CD8-positive, alpha-beta memory T cell (primary cell): ENCODE results near the gene CLPSL1. TPM values are rescaled to one million over a fixed set of nuclear protein-coding genes. Genes with fewer than 3 reads are reported as not detected.

Source experiments
- CTCF ChIA-PET: fragments of 350-600 bp; sonication (Branson Sonifier 250); formaldehyde crosslinking; loops from one replicate; lab custom pipeline; 2021; ENCODE audit warnings: antibody characterized with exemption; lab: Charles Lee
- POLR2A ChIA-PET: fragments of 350-600 bp; sonication (Branson Sonifier 250); formaldehyde crosslinking; loops from one replicate; lab custom pipeline; 2021; ENCODE audit warnings: antibody characterized with exemption; lab: Charles Lee
- DNase-seq, 5 donors: peaks; one replicate each; pipeline versions ENCODE4 v3.0.0 to v3.0.0-alpha.2; 2020 to 2022; ENCODE audit warnings: mixed read lengths in 1 of 5
- H3K27ac ChIP-seq: one replicate; pipeline ENCODE4 v1.7.0; 2013; ENCODE audit warnings: low read depth, mild to moderate bottlenecking, low read length, moderate library complexity
- H3K27me3 ChIP-seq: 2 replicates; pipeline ENCODE4 v1.7.0; 2013; ENCODE audit warnings: low read length, mild to moderate bottlenecking; ENCODE audit not compliant: insufficient read depth, poor library complexity, severe bottlenecking
- H3K36me3 ChIP-seq: 2 replicates; pipeline ENCODE4 v1.7.0; 2013; ENCODE audit warnings: mild to moderate bottlenecking, low read length, moderate library complexity; ENCODE audit not compliant: insufficient read depth
- H3K4me1 ChIP-seq: 2 replicates; pipeline ENCODE4 v1.7.0; 2013; ENCODE audit warnings: mild to moderate bottlenecking, low read length, moderate library complexity; ENCODE audit not compliant: insufficient read depth
- H3K4me3 ChIP-seq: 2 replicates; pipeline ENCODE4 v1.7.0; 2013; ENCODE audit warnings: mild to moderate bottlenecking, low read length
- H3K9me3 ChIP-seq: 2 replicates; pipeline ENCODE4 v1.7.0; 2013; ENCODE audit warnings: mild to moderate bottlenecking, low read length
- H3K27ac Mint-ChIP-seq, 8 donors: one replicate each; pipeline ENCODE4 v1.8.0; 2020 to 2021; ENCODE audit warnings: mixed read lengths in 8 of 8, mild to moderate bottlenecking in 6 of 8, inconsistent platforms in 3 of 8, moderate library complexity in 3 of 8
- H3K27me3 Mint-ChIP-seq, 2 donors: one replicate each; pipeline ENCODE4 v1.8.0; 2020 to 2021; ENCODE audit warnings: mixed read lengths in 2 of 2, mild to moderate bottlenecking in 1 of 2, moderate library complexity in 1 of 2
- H3K36me3 Mint-ChIP-seq, 3 donors: one replicate each; pipeline ENCODE4 v1.8.0; 2020 to 2021; ENCODE audit warnings: mixed read lengths in 3 of 3, inconsistent platforms in 1 of 3, mild to moderate bottlenecking in 1 of 3
- H3K4me1 Mint-ChIP-seq, 3 donors: one replicate each; pipeline ENCODE4 v1.8.0; 2020 to 2021; ENCODE audit warnings: mixed read lengths in 3 of 3, inconsistent platforms in 1 of 3, mild to moderate bottlenecking in 1 of 3
- H3K4me3 Mint-ChIP-seq, 7 donors: one replicate each; pipeline ENCODE4 v1.8.0; 2020 to 2021; ENCODE audit warnings: mixed read lengths in 7 of 7, mild to moderate bottlenecking in 6 of 7, moderate library complexity in 4 of 7, inconsistent platforms in 2 of 7
- H3K9me3 Mint-ChIP-seq, 5 donors: one replicate each; pipeline ENCODE4 v1.8.0; 2020 to 2022; ENCODE audit warnings: mixed read lengths in 5 of 5, mild to moderate bottlenecking in 3 of 5, moderate library complexity in 2 of 5, inconsistent platforms in 1 of 5
- polyA plus RNA-seq: library from polyadenylated mRNA; unstranded; fragments of 300-500 nt; fragmentation: Illumina TruSeq; gene quantifications from one replicate; pipeline ENCODE4 v1.2.3, GENCODE V29; 2021
- total RNA-seq, 2 experiments: library from RNA; stranded (reverse); gene quantifications; one replicate each; pipeline ENCODE4 v1.2.3, GENCODE V29; 2021

The CLPSL1 gene
- total and polyA plus RNA-seq, 3 experiments from 2014 or later, result not detected

DNA sequence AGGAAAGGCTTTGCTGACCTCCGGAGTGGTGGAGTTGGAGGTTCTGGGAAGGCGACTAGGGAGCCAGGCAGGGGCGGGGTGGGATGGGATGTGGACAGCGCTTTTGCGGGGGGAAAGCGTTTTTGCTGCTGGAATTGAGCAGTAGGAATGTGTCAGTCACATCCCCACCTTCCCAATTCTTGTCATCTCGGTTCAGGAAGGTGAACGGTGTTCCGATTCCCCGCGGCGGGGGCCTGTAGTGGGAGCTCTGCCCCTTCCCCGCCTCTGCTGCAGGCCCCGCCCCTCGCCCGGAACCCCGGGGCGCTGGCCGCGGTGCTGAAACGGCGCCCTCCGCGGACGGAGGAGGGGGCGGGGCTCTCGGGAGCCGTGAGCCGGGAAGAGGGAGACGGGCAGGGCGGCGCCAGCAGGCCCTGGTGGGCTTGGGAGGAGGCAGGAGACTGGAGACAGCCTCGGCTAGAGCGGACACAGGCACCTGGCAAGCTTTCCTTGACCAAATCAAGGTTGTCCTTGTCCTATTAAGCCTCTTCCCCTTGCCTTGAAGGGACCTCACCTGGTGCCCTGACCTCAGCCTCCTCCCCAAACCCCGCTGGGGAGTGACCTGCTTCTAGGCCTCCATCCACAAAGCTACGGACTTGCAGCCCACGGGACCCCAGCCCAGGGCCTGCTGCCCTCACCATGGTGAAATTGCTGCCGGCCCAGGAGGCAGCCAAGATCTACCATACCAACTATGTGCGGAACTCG is 24.3 kb downstream of the CLPSL1 start, which contains the start of gene LHFPL5:
TSS of gene LHFPL5 (plus strand) at position 357 of the 741 bp plus-strand sequence. CDS start at position 676, 319 bp downstream.
- peak within 1 kb of the TSS in 3 of 7 donors; percentile 21 to 32 (median 32) for H3K4me3 Mint-ChIP-seq
- DNase-seq, result peak; percentile 12 to 53 (median 34)
- no peak within 1 kb of the TSS for H3K27ac Mint-ChIP-seq
- no peaks in the 10 kb centered on the region for H3K4me1 ChIP-seq
- peaks cover 0 to 2% (median 0%) of the 10 kb centered on the region in 5 donors for H3K9me3 Mint-ChIP-seq
- ChIA-PET POLR2A (no interaction called here), CTCF (no interaction called here)
- no peak within 1 kb of the TSS for H3K4me3 ChIP-seq
- H3K9me3 ChIP-seq, result no peaks in the 10 kb centered on the region
- peaks cover 4 to 10% (median 5%) of the 10 kb centered on the region in 3 donors for H3K4me1 Mint-ChIP-seq
- no peaks in the 10 kb centered on the region for H3K36me3 ChIP-seq
- no peaks in the 10 kb centered on the region for H3K36me3 Mint-ChIP-seq
- H3K27ac ChIP-seq, result no peak within 1 kb of the TSS
- H3K27me3 Mint-ChIP-seq, result peaks cover 15 to 33% of the 10 kb centered on the region in 2 donors
- peaks cover 9% of the 10 kb centered on the region for H3K27me3 ChIP-seq

DNA sequence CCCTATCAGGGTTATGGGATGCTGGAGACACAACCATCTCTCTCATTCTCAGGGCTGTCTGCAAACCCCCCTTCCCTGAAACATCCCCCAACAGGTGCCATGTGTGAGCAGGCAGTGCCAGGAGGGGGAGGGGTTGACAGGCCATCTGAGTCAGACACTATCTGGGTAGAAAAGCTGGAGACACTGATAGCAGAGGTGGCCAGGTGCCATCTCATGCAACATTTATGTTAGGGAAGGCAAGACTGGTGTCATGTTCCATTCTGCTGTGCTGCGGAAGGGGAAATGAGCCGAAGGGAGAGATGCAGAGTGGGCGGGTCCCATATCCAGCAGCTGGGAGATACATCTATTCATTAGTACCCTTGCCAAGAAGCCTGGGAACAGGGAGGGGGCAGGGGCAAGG is 27.9 kb downstream of the CLPSL1 start:
- Mint-ChIP-seq H3K4me3 (no peak overlapping the region), H3K27me3 (peaks cover 15 to 33% of the 10 kb centered on the region in 2 donors), H3K4me1 (peaks cover 8 to 17% (median 14%) of the 10 kb centered on the region in 3 donors), H3K36me3 (no peaks in the 10 kb centered on the region), H3K9me3 (peaks cover 0 to 2% (median 0%) of the 10 kb centered on the region in 5 donors), H3K27ac (no peak overlapping the region)
- no peaks in the 10 kb centered on the region for H3K4me1 ChIP-seq
- no peak for DNase-seq
- H3K27me3 ChIP-seq, result peaks cover 9% of the 10 kb centered on the region
- no peaks in the 10 kb centered on the region for H3K9me3 ChIP-seq
- POLR2A ChIA-PET, result no interaction called here
- H3K27ac ChIP-seq, result no peak overlapping the region
- H3K36me3 ChIP-seq, result no peaks in the 10 kb centered on the region
- no peak overlapping the region for H3K4me3 ChIP-seq
- CTCF ChIA-PET, result no interaction called here

DNA sequence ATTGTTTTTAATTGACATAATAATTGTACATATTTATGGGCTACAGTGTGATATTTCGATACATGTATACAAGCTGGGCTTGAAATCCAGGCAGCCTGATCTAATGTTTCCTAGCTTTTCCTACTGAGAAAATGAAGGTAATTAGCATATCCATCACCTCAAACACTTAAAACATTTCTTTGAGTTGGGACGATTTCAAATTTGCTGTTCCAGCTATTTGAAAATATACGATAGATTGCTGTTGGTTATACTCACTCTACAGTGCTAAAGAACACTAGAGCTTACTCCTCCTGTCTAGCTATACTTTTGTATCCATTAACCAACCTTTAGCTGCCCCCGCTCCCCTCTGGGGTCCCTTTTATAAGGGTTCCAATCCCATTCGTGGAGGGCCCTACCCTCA is 29.0 kb downstream of the CLPSL1 start:
- Histone ChIP-seq H3K27ac (no peak overlapping the region), H3K9me3 (no peaks in the 10 kb centered on the region), H3K27me3 (peaks cover 9% of the 10 kb centered on the region), H3K36me3 (no peaks in the 10 kb centered on the region), H3K4me1 (no peaks in the 10 kb centered on the region), H3K4me3 (no peak overlapping the region)
- no peak overlapping the region for H3K27ac Mint-ChIP-seq
- peaks cover 7 to 14% (median 11%) of the 10 kb centered on the region in 3 donors for H3K4me1 Mint-ChIP-seq
- peaks cover 17 to 31% of the 10 kb centered on the region in 2 donors for H3K27me3 Mint-ChIP-seq
- H3K36me3 Mint-ChIP-seq, result no peaks in the 10 kb centered on the region
- no peak overlapping the region for H3K4me3 Mint-ChIP-seq
- H3K9me3 Mint-ChIP-seq, result peaks cover 0 to 2% (median 0%) of the 10 kb centered on the region in 5 donors
- DNase-seq, result no peak
- CTCF ChIA-PET, result no interaction called here
- POLR2A ChIA-PET, result no interaction called here

DNA sequence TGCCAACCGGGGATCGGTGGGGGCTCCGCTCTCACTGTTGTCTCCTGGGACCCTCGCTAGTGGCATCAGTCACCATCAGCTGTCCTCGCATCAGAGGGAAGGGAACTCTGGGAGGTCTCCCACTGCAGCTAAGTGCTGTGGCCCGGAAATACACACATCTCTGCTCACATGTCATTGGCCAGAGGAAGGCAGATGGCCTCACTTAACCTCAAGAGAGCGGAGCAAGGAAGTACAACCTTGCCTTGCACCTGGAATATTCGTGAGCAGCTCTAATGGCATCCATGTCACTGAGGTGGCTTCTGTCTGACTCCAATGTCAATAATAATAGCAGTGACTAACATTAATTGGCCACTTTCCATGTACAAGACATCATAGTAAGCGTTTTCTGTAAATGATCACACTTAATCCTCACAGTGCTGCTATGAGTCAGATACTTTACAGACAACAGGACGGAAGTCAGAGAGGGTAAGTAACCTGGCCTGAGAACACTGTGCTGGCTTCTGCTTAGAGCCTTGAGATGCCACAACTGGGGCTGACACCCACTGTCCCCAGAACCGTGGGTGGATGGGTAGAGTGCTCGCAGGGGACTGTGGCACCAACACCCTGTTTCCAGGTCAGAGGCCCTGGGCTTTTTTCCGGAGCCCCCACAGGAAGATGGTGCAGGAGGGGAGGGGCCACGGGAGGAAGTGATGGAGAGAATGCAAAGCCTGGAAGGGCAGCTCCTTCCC is 30.3 kb downstream of the CLPSL1 start:
- Mint-ChIP-seq H3K9me3 (peaks cover 0 to 2% (median 0%) of the 10 kb centered on the region in 5 donors), H3K4me1 (peaks cover 4 to 10% (median 7%) of the 10 kb centered on the region in 3 donors), H3K4me3 (peak overlapping the region in 1 of 7 donors; percentile 63), H3K36me3 (no peaks in the 10 kb centered on the region), H3K27me3 (peaks cover 18 to 22% of the 10 kb centered on the region in 2 donors), H3K27ac (peak overlapping the region in 4 of 8 donors; percentile 4 to 96 (median 30))
- Histone ChIP-seq H3K9me3 (no peaks in the 10 kb centered on the region), H3K27ac (no peak overlapping the region), H3K4me1 (no peaks in the 10 kb centered on the region), H3K27me3 (peaks cover 3% of the 10 kb centered on the region), H3K36me3 (no peaks in the 10 kb centered on the region), H3K4me3 (no peak overlapping the region)
- DNase-seq, result no peak
- POLR2A ChIA-PET, result no interaction called here
- CTCF ChIA-PET, result no interaction called here

DNA sequence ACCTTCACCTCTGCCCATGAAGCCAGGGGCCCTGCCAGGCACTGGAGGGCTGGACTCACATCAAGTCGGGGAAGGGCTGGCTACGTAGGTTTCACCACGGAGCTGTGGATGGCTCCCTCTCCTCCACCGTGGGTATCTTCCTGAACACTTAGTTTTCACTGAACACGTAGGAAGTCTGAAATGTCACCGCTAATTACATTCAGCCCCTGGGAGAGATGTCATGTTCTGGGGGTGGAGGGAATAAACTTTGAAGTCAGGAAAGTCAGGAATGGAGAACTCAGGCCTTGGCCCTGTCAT is 30.8 kb downstream of the CLPSL1 start:
- Histone ChIP-seq H3K36me3 (no peaks in the 10 kb centered on the region), H3K4me3 (no peak overlapping the region), H3K9me3 (no peaks in the 10 kb centered on the region), H3K27ac (no peak overlapping the region), H3K4me1 (no peaks in the 10 kb centered on the region), H3K27me3 (peaks cover 3% of the 10 kb centered on the region)
- Mint-ChIP-seq H3K27me3 (peaks cover 17% of the 10 kb centered on the region in 2 donors), H3K4me3 (no peak overlapping the region), H3K9me3 (peaks cover 0 to 3% (median 2%) of the 10 kb centered on the region in 5 donors), H3K4me1 (peaks cover 4 to 10% (median 7%) of the 10 kb centered on the region in 3 donors), H3K36me3 (no peaks in the 10 kb centered on the region), H3K27ac (no peak overlapping the region)
- no peak for DNase-seq
- ChIA-PET CTCF (no interaction called here), POLR2A (no interaction called here)

DNA sequence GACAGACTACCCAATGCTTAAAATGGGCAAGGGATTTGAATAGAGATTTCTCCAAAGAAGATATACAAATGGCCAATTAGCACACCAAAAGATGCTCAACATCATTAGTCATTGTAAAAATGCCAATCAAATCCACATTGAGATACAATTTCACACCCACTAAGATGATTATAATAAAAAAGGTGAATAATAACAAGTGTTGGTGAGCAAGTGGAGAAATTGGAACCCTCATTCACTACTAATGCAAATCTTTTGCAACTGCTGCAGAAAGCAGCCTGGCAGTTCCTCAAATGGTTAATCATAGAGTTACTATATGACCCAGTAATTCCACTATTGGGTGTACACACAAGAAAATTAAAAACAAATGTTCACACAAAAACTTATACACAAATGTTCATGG is 36.7 kb downstream of the CLPSL1 start:
- ChIA-PET POLR2A (no interaction called here), CTCF (no interaction called here)
- Mint-ChIP-seq H3K27ac (no peak overlapping the region), H3K4me3 (no peak overlapping the region), H3K4me1 (no peaks in the 10 kb centered on the region), H3K27me3 (peaks cover 5 to 14% of the 10 kb centered on the region in 2 donors), H3K9me3 (peaks cover 3 to 9% (median 8%) of the 10 kb centered on the region in 5 donors), H3K36me3 (no peaks in the 10 kb centered on the region)
- no peak overlapping the region for H3K27ac ChIP-seq
- H3K4me1 ChIP-seq, result no peaks in the 10 kb centered on the region
- H3K9me3 ChIP-seq, result no peaks in the 10 kb centered on the region
- no peaks in the 10 kb centered on the region for H3K36me3 ChIP-seq
- H3K27me3 ChIP-seq, result no peaks in the 10 kb centered on the region
- no peak for DNase-seq
- H3K4me3 ChIP-seq, result no peak overlapping the region

DNA sequence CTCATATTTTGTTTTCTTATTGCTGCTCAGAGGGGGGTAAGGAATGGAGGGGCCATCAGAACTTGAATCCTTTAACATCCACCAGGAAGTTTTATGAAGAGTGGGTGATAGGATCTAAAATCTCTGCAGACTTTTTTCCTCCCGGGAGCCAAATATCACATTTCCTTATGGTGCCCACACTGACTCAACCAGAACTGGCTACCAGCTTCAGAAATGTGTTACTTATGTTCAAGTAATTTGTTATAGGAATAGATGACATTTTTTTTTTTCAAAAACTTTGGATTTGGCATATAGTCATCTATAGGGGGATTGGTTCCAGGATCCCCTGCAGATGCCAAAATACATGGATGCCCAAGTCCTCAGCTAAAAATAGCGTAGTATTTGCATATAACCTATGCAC is 42.8 kb downstream of the CLPSL1 start:
- H3K36me3 Mint-ChIP-seq, result no peaks in the 10 kb centered on the region
- no peak overlapping the region for H3K4me3 ChIP-seq
- no peaks in the 10 kb centered on the region for H3K9me3 ChIP-seq
- no peaks in the 10 kb centered on the region for H3K9me3 Mint-ChIP-seq
- no peaks in the 10 kb centered on the region for H3K4me1 Mint-ChIP-seq
- peaks cover 6 to 13% of the 10 kb centered on the region in 2 donors for H3K27me3 Mint-ChIP-seq
- no peak overlapping the region for H3K27ac ChIP-seq
- H3K4me1 ChIP-seq, result no peaks in the 10 kb centered on the region
- ChIA-PET POLR2A (no interaction called here), CTCF (no interaction called here)
- no peak overlapping the region for H3K4me3 Mint-ChIP-seq
- DNase-seq, result no peak
- H3K27ac Mint-ChIP-seq, result no peak overlapping the region
- H3K36me3 ChIP-seq, result no peaks in the 10 kb centered on the region
- no peaks in the 10 kb centered on the region for H3K27me3 ChIP-seq

DNA sequence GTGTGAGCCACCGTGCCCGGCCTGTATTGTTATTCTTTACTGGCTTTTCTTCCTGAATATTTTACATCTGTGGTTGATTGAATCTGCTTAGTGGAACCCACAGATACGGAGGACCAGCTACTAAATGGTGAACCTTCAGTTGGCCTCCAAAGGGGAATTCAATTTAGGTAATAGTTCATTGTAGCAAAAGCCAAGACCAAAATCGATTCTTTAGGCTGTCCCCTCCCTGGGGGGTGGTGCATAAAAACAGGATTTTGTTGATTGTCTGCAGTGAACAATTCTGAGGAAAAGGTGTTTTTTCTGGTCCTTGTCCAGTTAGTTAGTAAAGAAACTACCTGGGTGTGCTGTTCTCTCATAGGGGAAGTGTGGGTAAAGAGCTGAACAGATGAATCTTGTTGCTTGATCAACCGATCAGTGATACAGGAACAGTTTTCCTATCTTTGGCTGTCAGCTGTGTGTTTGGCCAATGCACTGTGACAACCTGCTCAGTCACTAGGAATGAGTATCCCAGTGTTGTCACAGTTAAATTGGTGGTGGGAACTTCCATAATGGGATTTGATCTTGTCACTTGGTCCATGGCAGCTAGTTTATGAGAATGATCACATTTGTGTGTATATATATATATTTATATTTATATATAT is 43.9 kb downstream of the CLPSL1 start:
- Histone ChIP-seq H3K27ac (no peak overlapping the region), H3K27me3 (no peaks in the 10 kb centered on the region), H3K9me3 (no peaks in the 10 kb centered on the region), H3K4me3 (no peak overlapping the region), H3K4me1 (no peaks in the 10 kb centered on the region), H3K36me3 (no peaks in the 10 kb centered on the region)
- POLR2A ChIA-PET, result no interaction called here
- H3K27me3 Mint-ChIP-seq, result peaks cover 3 to 8% of the 10 kb centered on the region in 2 donors
- CTCF ChIA-PET, result no interaction called here
- H3K9me3 Mint-ChIP-seq, result no peaks in the 10 kb centered on the region
- no peaks in the 10 kb centered on the region for H3K4me1 Mint-ChIP-seq
- H3K27ac Mint-ChIP-seq, result no peak overlapping the region
- H3K36me3 Mint-ChIP-seq, result no peaks in the 10 kb centered on the region
- no peak overlapping the region for H3K4me3 Mint-ChIP-seq
- no peak for DNase-seq
